Lower leg skin (tissue), 3 donors: ENCODE measurements around the gene RTP5.

Experiments
- CTCF ChIP-seq, 3 donors: fragments of 450-650 bp; IDR thresholded peaks; one replicate each; pipeline ENCODE4 v1.5.1; 2016; ENCODE audit warnings: antibody characterized with exemption in 3 of 3, mild to moderate bottlenecking in 3 of 3, moderate library complexity in 2 of 3
- POLR2A ChIP-seq, 2 donors: fragments of 450-650 bp; IDR thresholded peaks; one replicate each; pipeline ENCODE4 v1.6.1; 2016 to 2017; ENCODE audit warnings: antibody characterized with exemption in 2 of 2, mild to moderate bottlenecking in 1 of 2, moderate library complexity in 1 of 2

- no peak for TF ChIP-seq CTCF (IDR thresholded peaks at IDR 0.05)
- no peak for TF ChIP-seq POLR2A (IDR thresholded peaks at IDR 0.05)
Observed at GRCh38 chr2:241866790-241867645, 2.5 kb upstream of the RTP5 start.
